ENCODE results near the gene SMYD2. TPM values are rescaled to one million over a fixed set of nuclear protein-coding genes. Genes with fewer than 3 reads are reported as not detected.
A peak's percentile ranks its signal among the peaks of the same experiment; 100 is the strongest.

The SMYD2 gene
- total and polyA plus RNA-seq, 2 of the 8 experiments (the other 6 are each of a cell fraction or from before 2014, with no cell fraction given) = 3.0 to 5.2 TPM

DNA sequence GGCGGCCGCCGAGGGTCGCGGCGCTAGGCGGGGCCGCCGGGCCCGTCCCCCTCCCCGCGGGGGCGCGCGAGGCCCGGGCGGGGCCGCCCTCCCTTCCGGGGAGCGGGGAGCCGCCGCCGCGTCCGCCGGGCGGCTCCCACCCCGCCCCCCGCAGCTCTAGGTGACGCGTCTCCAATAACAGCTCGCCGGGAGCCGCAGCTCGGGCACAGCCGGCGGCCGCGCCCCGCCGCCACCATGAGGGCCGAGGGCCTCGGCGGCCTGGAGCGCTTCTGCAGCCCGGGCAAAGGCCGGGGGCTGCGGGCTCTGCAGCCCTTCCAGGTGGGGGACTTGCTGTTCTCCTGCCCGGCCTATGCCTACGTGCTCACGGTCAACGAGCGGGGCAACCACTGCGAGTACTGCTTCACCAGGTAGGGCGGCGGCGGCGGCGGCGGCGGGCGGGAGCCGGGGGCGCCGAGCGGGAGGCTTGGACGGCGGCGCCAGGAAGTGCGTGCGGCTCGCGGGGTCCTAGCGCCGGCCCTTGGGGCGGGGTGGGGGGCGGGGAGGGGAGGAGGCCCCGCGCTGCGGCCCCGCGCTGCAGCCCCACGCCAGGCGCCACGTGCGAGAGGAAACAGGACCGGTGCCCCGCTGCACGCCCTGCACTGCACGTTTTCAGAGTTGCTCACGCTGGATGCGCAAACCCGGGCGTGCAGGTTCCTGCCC, at the start of gene SMYD2 (continued):
- TF ChIP-seq NANOG (IDR thresholded peaks at IDR 0.05; ENCODE audit: insufficient read depth, low read depth, low read length, poor library complexity, severe bottlenecking) (no peak), KDM4A (IDR thresholded peaks at IDR 0.05; ENCODE audit: low read depth, low read length, severe bottlenecking) (peak; percentile 86), SIN3A (conservative IDR thresholded peaks at IDR 0.05 in 1 of 2, IDR thresholded peaks at IDR 0.05 in 1 of 2; ENCODE audit: low read depth in 1 of 2, low read length in 2 of 2) (peak in 1 of 2 experiments; percentile 81; a peak in 1 of 4 replicates), USF2 (IDR thresholded peaks at IDR 0.05; ENCODE audit: low read length) (no peak), FOSL1 (IDR thresholded peaks at IDR 0.05; ENCODE audit: insufficient read depth, low read depth, low read length) (peak; percentile 90), CEBPB (IDR thresholded peaks at IDR 0.05; ENCODE audit: low read depth, low read length) (no peak), TEAD4 (IDR thresholded peaks at IDR 0.05; ENCODE audit: low read depth, low read length) (no peak), E2F6 (IDR thresholded peaks at IDR 0.05) (no peak; the same call in 1 of the 2 replicates)

All from H1 (cell line).